Fibroblast of mammary gland (primary cell): ENCODE measurements around the gene FASLG.

ENCODE experiments used
- DNase-seq: peaks from one replicate; pipeline ENCODE4 v3.0.0-alpha.2; 2010; ENCODE audit warnings: low read depth
- H3K4me3 ChIP-seq: 2 replicates; pipeline ENCODE4 v1.5.1; 2011; ENCODE audit warnings: low read depth, mild to moderate bottlenecking, low read length, moderate library complexity; ENCODE audit not compliant: control insufficient read depth
- CTCF ChIP-seq: conservative IDR thresholded peaks from 2 replicates; pipeline ENCODE4 v1.5.1; 2011; ENCODE audit warnings: low read depth, low read length, inconsistent platforms; ENCODE audit not compliant: control insufficient read depth, insufficient read depth

FASLG gene

DNA sequence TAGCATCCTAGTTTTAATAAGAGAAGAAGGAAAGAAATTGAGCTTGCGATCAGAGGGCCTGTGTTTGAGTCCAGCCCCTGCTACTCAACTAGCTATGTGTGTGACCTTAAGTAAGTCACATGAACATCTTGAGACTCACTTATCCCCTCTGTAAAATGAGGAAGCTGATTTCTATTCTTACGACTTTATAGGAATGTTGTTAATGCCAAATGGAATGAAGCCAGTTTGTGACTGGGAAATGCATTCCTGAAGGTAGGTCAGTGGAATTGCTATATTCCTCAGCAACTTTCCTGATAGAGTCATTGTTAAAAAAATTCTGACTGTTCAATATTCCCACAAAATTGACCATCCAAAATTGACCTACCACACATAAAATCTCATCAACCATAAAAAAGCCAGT lies 14.9 kb downstream of the FASLG start:
- no peak overlapping the region for H3K4me3 ChIP-seq
- no peak for DNase-seq
- TF ChIP-seq CTCF = no peak

- H3K4me3 ChIP-seq = no peak overlapping the region
- no peak for DNase-seq
- no peak for TF ChIP-seq CTCF
Observed at GRCh38 chr1:172674831-172675613, 16.1 kb downstream of the FASLG start.

DNA sequence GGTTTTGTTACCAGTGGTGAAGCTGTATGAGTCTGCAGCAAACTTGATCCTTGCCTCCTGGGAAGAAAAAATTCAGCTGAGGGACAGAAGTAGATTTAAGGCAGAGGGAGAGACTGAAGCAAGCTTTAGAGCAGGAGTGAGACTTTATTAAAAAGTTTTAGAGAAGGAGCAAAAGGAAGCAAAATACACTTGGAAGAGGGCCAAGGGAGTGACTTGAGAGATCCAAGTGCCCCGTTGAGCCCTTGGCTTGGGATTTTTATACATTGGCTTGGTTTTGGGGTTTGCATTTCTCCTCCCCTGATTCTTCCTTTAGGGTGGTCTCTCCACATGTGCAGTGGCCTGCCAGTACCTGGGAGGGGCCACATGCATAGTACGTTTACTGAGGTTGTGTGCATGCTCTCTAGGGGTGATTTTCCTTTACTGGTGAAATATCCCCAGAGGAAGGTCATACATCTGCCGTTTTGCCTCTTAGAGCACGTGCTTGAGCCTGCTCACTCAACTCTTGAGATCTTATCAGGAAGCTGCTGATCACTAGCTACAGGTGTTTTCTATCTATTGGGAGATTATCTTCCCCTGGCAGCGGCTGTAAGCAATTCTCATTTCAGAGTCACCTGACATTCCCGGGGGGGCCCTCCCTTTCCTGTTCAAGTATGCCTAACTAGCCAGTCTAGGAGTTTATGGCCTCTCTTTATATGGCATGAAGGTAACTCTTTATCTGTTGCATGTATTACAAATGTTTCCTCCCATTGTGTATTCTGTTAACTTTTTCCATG lies 20.3 kb downstream of the FASLG start:
- no peak overlapping the region for H3K4me3 ChIP-seq
- no peak for TF ChIP-seq CTCF
- no peak for DNase-seq

DNA sequence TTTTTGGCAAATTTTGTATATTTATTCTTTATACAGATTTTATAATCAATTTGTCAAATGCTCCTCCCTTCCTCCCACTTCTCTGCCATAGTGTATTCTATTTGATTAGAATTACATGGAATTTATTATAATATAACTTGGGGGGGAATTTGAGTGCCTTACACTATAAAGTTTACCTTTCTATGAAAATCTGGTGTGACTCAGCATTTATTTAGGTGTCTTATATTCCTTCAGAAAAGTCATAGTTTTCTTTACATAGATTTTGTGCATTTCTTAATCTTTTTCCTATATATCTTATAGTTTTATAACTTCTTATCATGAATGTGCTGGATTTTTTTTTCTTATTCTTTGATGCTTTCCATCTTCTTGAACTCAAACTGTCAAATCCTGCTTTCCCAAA lies 21.3 kb downstream of the FASLG start:
- TF ChIP-seq CTCF = no peak
- H3K4me3 ChIP-seq = no peak overlapping the region
- DNase-seq = no peak

DNA sequence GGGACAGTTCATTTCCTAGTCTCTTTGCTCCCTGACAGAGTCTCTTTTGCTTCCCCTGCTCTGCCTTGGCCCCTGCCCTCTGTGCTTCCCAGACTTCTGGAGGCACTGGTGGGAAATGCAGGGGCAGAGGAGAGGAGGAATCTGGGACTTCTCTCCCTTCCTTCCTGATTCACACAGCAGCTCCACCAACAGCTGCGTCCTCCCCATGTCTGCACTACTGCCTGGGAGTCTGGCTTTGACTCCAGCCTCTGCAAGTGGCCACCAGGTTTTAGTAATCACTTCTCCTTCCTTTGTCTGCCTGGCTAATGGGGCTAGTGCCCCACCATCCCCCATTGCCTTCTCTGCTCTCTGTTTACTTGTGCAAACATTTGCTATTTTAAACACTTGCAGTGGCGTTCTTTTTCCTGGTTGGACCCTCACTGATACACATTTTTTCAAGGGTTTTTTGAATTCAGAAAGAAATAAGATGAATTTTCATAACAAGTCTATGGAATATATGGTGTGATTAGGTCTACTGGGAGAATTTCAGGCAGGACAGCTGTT lies 21.9 kb downstream of the FASLG start:
- no peak overlapping the region for H3K4me3 ChIP-seq
- TF ChIP-seq CTCF = no peak
- no peak for DNase-seq

GRCh38 chr1:172682812-172683211 lies 23.9 kb downstream of the FASLG start:
- DNase-seq = no peak
- no peak for TF ChIP-seq CTCF
- H3K4me3 ChIP-seq = no peak overlapping the region
